ENCODE data around the gene BEGAIN.

- TF ChIP-seq CTCF (IDR thresholded peaks at IDR 0.05) = no peak
- TF ChIP-seq POLR2A (IDR thresholded peaks at IDR 0.05) = no peak
Observed at GRCh38 chr14:100551056-100551455, 36.2 kb downstream of the BEGAIN start.

Data from thyroid gland (tissue), 4 donors.